Vagina (tissue), 2 donors: ENCODE results near the gene KIAA1210.

Experiments used
- CTCF ChIP-seq, 3 experiments: fragments of 450-650 bp in 2 of 3; fragments of 200-600 bp in 1 of 3; sonication (generic) in 1 of 3; IDR thresholded peaks; one replicate each; pipeline ENCODE4 v1.5.1; 2017 to 2019; ENCODE audit warnings: antibody characterized with exemption in 3 of 3, mild to moderate bottlenecking in 2 of 3, moderate library complexity in 2 of 3
- POLR2A ChIP-seq, 2 donors: fragments of 450-650 bp; IDR thresholded peaks; one replicate each; pipeline ENCODE4 v1.6.1; 2017; ENCODE audit warnings: antibody characterized with exemption in 2 of 2, mild to moderate bottlenecking in 2 of 2, moderate library complexity in 2 of 2
- POLR2AphosphoS5 ChIP-seq, 2 donors: sonication (generic); formaldehyde crosslinking; IDR thresholded peaks; one replicate each; pipeline ENCODE4 v1.9.0; 2017; ENCODE audit warnings: antibody characterized with exemption in 2 of 2, mild to moderate bottlenecking in 2 of 2, low read depth in 1 of 2; ENCODE audit not compliant: insufficient read depth in 1 of 2

GRCh38 chrX:119045884-119046283 is 81.7 kb downstream of the KIAA1210 start:
- TF ChIP-seq CTCF (IDR thresholded peaks at IDR 0.05) (no peak), POLR2A (IDR thresholded peaks at IDR 0.05) (no peak), POLR2AphosphoS5 (IDR thresholded peaks at IDR 0.05; ENCODE audit: insufficient read depth in 1 of 2, low read depth in 1 of 2) (no peak)
